Measurements from ENCODE around the gene IL12RB1. TPM values are rescaled to one million over a fixed set of nuclear protein-coding genes. Genes with fewer than 3 reads are reported as not detected.

Gene IL12RB1
- total RNA-seq, 2 experiments from 2014 or later = 7.7 to 41.7 TPM

- no TSS peak for BruUV-seq (replicated peaks)
- Histone ChIP-seq H3K9me2 (ENCODE audit: insufficient read depth, low read length) (no peaks in the 10 kb centered on the region), H3K36me3 (ENCODE audit: insufficient read depth, low read length) (peaks cover 52% of the 10 kb centered on the region), H2AFZ (ENCODE audit: low read length) (no peak overlapping the region), H3K4me2 (ENCODE audit: low read length) (no peak overlapping the region), H3K79me2 (ENCODE audit: insufficient read depth, low read depth, low read length) (no peaks in the 10 kb centered on the region), H3K9me3 (ENCODE audit: low read length) (no peaks in the 10 kb centered on the region), H3K4me1 (ENCODE audit: insufficient read depth, low read length, poor library complexity, severe bottlenecking) (no peaks in the 10 kb centered on the region), H3K4me3 (ENCODE audit: low read depth, low read length, poor library complexity, severe bottlenecking) (no peak overlapping the region), H3K27ac (ENCODE audit: low read depth, low read length, poor library complexity, severe bottlenecking) (no peak overlapping the region), H4K20me1 (ENCODE audit: insufficient read depth, low read length) (no peaks in the 10 kb centered on the region)
- ChIA-PET CTCF (ENCODE audit: unreplicated experiment) (no interaction called here), POLR2A (no interaction called here)
- TF ChIP-seq EZH2phosphoT487 (IDR thresholded peaks at IDR 0.05; ENCODE audit: borderline replicate concordance, low read depth, low read length) (no peak), CTCF (conservative IDR thresholded peaks at IDR 0.05; ENCODE audit: low read length) (no peak)
- no peak for DNase-seq (ENCODE audit: low spot score)
- intact Hi-C loops (cut with micrococcal nuclease; ENCODE audit: unreplicated experiment) = no loop called here
Measured at GRCh38 chr19:18073197-18073596, 13.5 kb downstream of the IL12RB1 start.

GRCh38 chr19:18072335-18072734, 14.4 kb downstream of the IL12RB1 start:
- intact Hi-C loops (cut with micrococcal nuclease; ENCODE audit: unreplicated experiment) = no loop called here
- no TSS peak for BruUV-seq (replicated peaks)
- H3K36me3 ChIP-seq (ENCODE audit: insufficient read depth, low read length) = peaks cover 52% of the 10 kb centered on the region
- no peak overlapping the region for H3K4me2 ChIP-seq (ENCODE audit: low read length)
- ChIA-PET CTCF (ENCODE audit: unreplicated experiment) (no interaction called here), POLR2A (interaction anchor here (0.6 kb wide), 1 partner anchor 15 kb away, joined by 4 read pairs; the partner anchor contains the start of gene IL12RB1)
- no peaks in the 10 kb centered on the region for H3K9me3 ChIP-seq (ENCODE audit: low read length)
- no peaks in the 10 kb centered on the region for H3K9me2 ChIP-seq (ENCODE audit: insufficient read depth, low read length)
- no peak for TF ChIP-seq EZH2phosphoT487 (IDR thresholded peaks at IDR 0.05; ENCODE audit: borderline replicate concordance, low read depth, low read length)
- no peak for TF ChIP-seq CTCF (conservative IDR thresholded peaks at IDR 0.05; ENCODE audit: low read length)
- no peak overlapping the region for H2AFZ ChIP-seq (ENCODE audit: low read length)
- H3K4me1 ChIP-seq (ENCODE audit: insufficient read depth, low read length, poor library complexity, severe bottlenecking) = no peaks in the 10 kb centered on the region
- no peak overlapping the region for H3K27ac ChIP-seq (ENCODE audit: low read depth, low read length, poor library complexity, severe bottlenecking)
- no peaks in the 10 kb centered on the region for H4K20me1 ChIP-seq (ENCODE audit: insufficient read depth, low read length)
- H3K4me3 ChIP-seq (ENCODE audit: low read depth, low read length, poor library complexity, severe bottlenecking) = no peak overlapping the region
- no peak for DNase-seq (ENCODE audit: low spot score)
- H3K79me2 ChIP-seq (ENCODE audit: insufficient read depth, low read depth, low read length) = no peaks in the 10 kb centered on the region

GRCh38 chr19:18070181-18070580, 16.6 kb downstream of the IL12RB1 start:
- Histone ChIP-seq H3K4me1 (ENCODE audit: insufficient read depth, low read length, poor library complexity, severe bottlenecking) (no peaks in the 10 kb centered on the region), H3K9me3 (ENCODE audit: low read length) (no peaks in the 10 kb centered on the region), H3K79me2 (ENCODE audit: insufficient read depth, low read depth, low read length) (no peaks in the 10 kb centered on the region), H2AFZ (ENCODE audit: low read length) (no peak overlapping the region), H3K9me2 (ENCODE audit: insufficient read depth, low read length) (no peaks in the 10 kb centered on the region), H3K4me2 (ENCODE audit: low read length) (no peak overlapping the region), H3K27ac (ENCODE audit: low read depth, low read length, poor library complexity, severe bottlenecking) (no peak overlapping the region), H3K36me3 (ENCODE audit: insufficient read depth, low read length) (peaks cover 46% of the 10 kb centered on the region), H3K4me3 (ENCODE audit: low read depth, low read length, poor library complexity, severe bottlenecking) (no peak overlapping the region), H4K20me1 (ENCODE audit: insufficient read depth, low read length) (no peaks in the 10 kb centered on the region)
- intact Hi-C loops (cut with micrococcal nuclease; ENCODE audit: unreplicated experiment) = no loop called here
- DNase-seq (ENCODE audit: low spot score) = no peak
- ChIA-PET CTCF (ENCODE audit: unreplicated experiment) (no interaction called here), POLR2A (no interaction called here)
- TF ChIP-seq CTCF (conservative IDR thresholded peaks at IDR 0.05; ENCODE audit: low read length) (no peak), EZH2phosphoT487 (IDR thresholded peaks at IDR 0.05; ENCODE audit: borderline replicate concordance, low read depth, low read length) (no peak)
- no TSS peak for BruUV-seq (replicated peaks)

Measured in OCI-LY7 (cell line).